ENCODE measurements around the gene CELA3B. TPM values are rescaled to one million over a fixed set of nuclear protein-coding genes. Genes with fewer than 3 reads are reported as not detected.

Gene CELA3B
- total and polyA plus RNA-seq, 2 of the 13 experiments (the other 11 are each of a cell fraction or from before 2014, with no cell fraction given), result 0.34 TPM; not detected in 1

- TF ChIP-seq ZNF318 (CRISPR knock-in tag; IDR thresholded peaks at IDR 0.05), result 0 out of 2 replicates have a peak, but pooled peaks have one; percentile 24
- peak; percentile 16; the same call in 1 of the 2 replicates for TF ChIP-seq ZNF768 (CRISPR knock-in tag; IDR thresholded peaks at IDR 0.05)
- no peak for TF ChIP-seq THAP8 (CRISPR knock-in tag; IDR thresholded peaks at IDR 0.05; ENCODE audit: borderline replicate concordance)
- TF ChIP-seq KIAA2018 (CRISPR knock-in tag; IDR thresholded peaks at IDR 0.05; ENCODE audit: borderline replicate concordance), result no peak
- TF ChIP-seq ZNF275 (CRISPR knock-in tag; IDR thresholded peaks at IDR 0.05; ENCODE audit: borderline replicate concordance), result no peak
- peak; percentile 87 for TF ChIP-seq KDM3A (CRISPR knock-in tag; IDR thresholded peaks at IDR 0.05; ENCODE audit: low read depth)
- no peak for TF ChIP-seq ARNTL (CRISPR knock-in tag; IDR thresholded peaks at IDR 0.05)
- TF ChIP-seq MTA1 (CRISPR knock-in tag; IDR thresholded peaks at IDR 0.05; ENCODE audit: borderline replicate concordance), result peak; percentile 89; the same call in 1 of the 2 replicates
These were observed 45.4 kb upstream of the CELA3B start (continued) for GRCh38 chr1:21931171-21932093.

Measured in HepG2 (cell line).